ENCODE results near the gene BTBD17. TPM values are rescaled to one million over a fixed set of nuclear protein-coding genes. Genes with fewer than 3 reads are reported as not detected.

Gene BTBD17
- total RNA-seq, 2 experiments from 2014 or later = not detected

DNA sequence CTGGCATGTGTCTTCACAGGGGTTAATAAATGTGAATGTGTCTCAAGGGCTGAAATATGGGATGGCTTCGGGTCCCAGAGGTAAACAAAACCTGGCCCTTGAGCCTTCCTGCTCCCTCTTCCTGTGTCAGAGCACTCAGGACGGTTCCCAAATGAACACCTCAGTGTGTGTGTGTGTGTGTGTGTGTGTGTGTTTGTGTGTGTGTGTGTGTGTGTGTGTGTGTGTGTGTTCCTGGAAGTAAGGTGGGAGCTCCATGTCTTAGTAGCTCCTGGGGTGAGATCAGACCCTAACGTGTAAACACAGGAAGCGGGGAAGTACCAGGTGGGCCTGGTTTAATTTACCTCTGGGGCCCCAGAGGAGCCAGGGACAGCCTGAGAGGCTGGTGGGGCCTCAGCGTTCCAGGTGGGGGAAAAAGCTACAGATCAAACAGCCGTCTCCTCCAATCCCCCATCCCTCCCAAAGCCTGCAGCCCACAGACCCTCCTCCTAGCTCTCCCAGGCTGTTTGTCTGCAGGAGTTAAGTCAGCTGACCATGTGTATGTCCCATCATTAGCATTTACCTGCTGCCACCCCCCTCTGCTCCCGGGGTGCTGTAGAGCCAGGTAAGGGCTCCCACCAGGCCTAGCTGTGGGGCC lies 29.5 kb downstream of the BTBD17 start:
- Mint-ChIP-seq H3K27me3 (peaks cover 3% of the 10 kb centered on the region), H3K9me3 (no peaks in the 10 kb centered on the region), H3K4me1 (peaks cover 24% of the 10 kb centered on the region), H3K4me3 (no peak overlapping the region), H3K36me3 (no peaks in the 10 kb centered on the region), H3K27ac (no peak overlapping the region)
- POLR2A ChIA-PET = no interaction called here
- ATAC-seq (ENCODE audit: low read depth) (no peak), DNase-seq (no peak)

DNA sequence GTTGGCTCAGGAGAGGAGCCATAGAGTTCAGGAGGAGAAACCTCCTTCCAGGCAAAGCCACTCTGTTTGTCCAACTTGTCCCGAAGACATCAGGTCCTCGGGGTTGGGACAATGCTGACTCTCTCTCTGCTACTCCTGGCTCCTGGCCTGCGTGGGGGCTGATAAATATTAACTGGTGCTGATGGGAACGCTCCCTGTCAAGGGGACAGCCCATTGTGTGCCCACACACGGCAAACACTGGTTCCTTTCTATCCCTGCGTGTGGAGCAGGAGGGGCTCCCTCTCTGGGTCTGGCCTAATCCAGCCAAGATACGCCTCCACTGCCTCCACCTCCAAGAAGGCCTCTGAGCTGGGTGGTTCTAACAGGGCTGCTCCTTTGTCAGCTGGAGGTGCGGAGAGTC lies 31.2 kb downstream of the BTBD17 start:
- Mint-ChIP-seq H3K36me3 (no peaks in the 10 kb centered on the region), H3K27me3 (peaks cover 4% of the 10 kb centered on the region), H3K4me1 (peaks cover 27% of the 10 kb centered on the region), H3K9me3 (no peaks in the 10 kb centered on the region), H3K4me3 (no peak overlapping the region), H3K27ac (no peak overlapping the region)
- no peak for DNase-seq
- POLR2A ChIA-PET = no interaction called here
- ATAC-seq (ENCODE audit: low read depth) = no peak

DNA sequence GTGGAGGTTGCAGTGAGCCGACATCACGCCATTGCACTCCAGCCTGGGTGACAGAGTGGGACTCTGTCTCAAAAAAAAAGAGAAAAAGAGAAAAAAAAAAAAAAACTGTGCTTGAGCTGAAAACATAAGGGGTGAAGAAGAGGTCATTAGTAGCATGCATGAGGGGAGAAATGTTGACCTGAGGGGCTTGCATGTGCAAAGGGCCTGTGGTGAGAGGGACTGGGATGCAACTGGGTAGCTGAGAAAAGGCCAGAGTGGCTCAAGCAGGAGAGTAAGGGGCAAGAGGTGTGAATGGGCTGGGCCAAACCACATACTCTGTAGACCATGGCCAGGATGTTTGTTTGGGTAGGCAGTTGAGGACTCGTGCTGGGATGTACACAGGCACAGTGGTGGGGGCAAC lies 32.3 kb downstream of the BTBD17 start:
- ATAC-seq (ENCODE audit: low read depth) = no peak
- H3K27me3 Mint-ChIP-seq = peaks cover 12% of the 10 kb centered on the region
- no peak overlapping the region for H3K4me3 Mint-ChIP-seq
- no peaks in the 10 kb centered on the region for H3K36me3 Mint-ChIP-seq
- H3K9me3 Mint-ChIP-seq = no peaks in the 10 kb centered on the region
- DNase-seq = no peak
- H3K4me1 Mint-ChIP-seq = peaks cover 24% of the 10 kb centered on the region
- peak overlapping the region; percentile 58 for H3K27ac Mint-ChIP-seq
- POLR2A ChIA-PET = no interaction called here

DNA sequence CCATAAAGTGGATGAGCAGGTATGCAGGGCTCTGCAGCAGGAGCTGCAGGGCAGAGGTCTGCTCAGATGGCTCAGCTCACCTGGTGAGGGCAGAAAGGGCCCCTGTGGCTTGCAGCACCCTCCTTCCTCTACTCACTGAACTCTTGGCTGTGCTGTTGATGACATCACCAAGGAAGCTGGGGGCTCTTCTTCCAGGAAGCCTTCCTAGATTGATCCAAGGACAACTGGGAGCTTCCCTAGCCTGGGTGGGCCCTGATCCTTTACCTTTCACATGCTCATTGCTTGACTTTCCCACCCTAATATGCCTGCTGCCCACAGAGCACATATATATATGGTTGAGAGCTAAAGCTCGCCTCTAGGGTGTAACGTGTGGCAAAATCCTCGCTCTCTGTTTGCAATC lies 33.2 kb downstream of the BTBD17 start:
- POLR2A ChIA-PET = no interaction called here
- ATAC-seq (ENCODE audit: low read depth) (no peak), DNase-seq (no peak)
- Mint-ChIP-seq H3K27me3 (peaks cover 18% of the 10 kb centered on the region), H3K9me3 (no peaks in the 10 kb centered on the region), H3K4me3 (no peak overlapping the region), H3K4me1 (peaks cover 20% of the 10 kb centered on the region), H3K27ac (no peak overlapping the region), H3K36me3 (no peaks in the 10 kb centered on the region)

DNA sequence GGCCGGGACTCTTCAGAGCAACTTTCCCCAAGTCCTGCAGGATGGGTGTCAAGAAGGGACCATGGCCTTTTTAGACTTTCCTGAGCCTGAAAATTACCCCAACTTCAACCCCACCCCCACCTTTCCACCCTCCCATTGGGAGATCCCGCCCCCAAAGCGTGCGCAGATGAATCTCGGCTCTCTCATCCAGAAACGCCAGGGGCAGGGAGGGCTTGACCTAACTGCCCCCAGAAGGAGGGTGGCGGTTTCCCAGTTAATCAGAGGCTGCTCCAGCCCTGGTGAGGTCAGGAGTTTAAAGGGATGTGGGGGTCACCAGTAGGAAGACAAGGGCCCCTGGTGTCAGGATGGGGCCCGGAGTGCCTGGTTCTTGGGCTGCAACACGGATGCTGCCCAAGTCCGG lies 35.2 kb downstream of the BTBD17 start:
- Mint-ChIP-seq H3K4me1 (peaks cover 19% of the 10 kb centered on the region), H3K4me3 (peak overlapping the region; percentile 40), H3K9me3 (no peaks in the 10 kb centered on the region), H3K27ac (no peak overlapping the region), H3K27me3 (peaks cover 22% of the 10 kb centered on the region), H3K36me3 (no peaks in the 10 kb centered on the region)
- POLR2A ChIA-PET = no interaction called here
- ATAC-seq (ENCODE audit: low read depth) (no peak), DNase-seq (no peak)

DNA sequence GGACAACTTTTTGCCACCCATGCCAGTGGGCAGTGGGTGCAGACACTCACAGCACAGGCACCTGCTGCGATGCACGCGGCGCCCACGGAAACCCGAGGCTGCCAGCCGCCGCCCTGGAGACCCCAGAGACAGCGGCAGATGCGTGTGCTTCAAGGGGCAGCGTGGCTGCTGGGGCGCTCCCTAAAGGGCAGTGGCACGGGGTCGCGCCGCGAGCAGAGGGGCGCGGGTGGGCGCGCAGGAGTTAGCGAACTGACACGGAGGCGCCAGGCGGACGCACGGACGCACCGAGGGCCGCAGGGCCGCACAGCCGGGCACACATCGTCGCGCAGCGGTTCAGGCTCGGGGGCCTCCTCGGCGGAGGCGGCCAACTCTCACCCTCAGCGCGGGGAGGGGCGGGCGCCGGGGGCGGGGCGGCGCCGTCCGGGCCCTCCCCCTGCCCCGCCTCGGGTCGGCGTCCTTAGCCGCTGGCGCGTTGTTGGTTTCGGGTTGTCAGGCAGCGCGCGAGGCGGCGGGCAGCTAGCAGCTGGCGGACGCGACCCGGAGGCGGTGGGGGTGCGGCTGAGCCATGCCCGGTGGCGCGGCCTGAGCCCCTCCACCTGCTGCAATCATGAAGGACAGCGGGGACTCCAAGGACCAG lies 35.8 kb downstream of the BTBD17 start, which contains the start of gene KIF19:
Gene KIF19 (plus strand): TSS at position 484 of the 637 bp plus-strand sequence. CDS start 124 bp downstream, at position 608.
- Mint-ChIP-seq H3K36me3 (no peaks in the 10 kb centered on the region), H3K9me3 (no peaks in the 10 kb centered on the region), H3K27ac (no peak within 1 kb of the TSS), H3K27me3 (peaks cover 22% of the 10 kb centered on the region), H3K4me3 (peak within 1 kb of the TSS; percentile 40), H3K4me1 (peaks cover 19% of the 10 kb centered on the region)
- POLR2A ChIA-PET = no interaction called here
- ATAC-seq (ENCODE audit: low read depth) = peak; percentile 87
- peak; percentile 71 for DNase-seq

DNA sequence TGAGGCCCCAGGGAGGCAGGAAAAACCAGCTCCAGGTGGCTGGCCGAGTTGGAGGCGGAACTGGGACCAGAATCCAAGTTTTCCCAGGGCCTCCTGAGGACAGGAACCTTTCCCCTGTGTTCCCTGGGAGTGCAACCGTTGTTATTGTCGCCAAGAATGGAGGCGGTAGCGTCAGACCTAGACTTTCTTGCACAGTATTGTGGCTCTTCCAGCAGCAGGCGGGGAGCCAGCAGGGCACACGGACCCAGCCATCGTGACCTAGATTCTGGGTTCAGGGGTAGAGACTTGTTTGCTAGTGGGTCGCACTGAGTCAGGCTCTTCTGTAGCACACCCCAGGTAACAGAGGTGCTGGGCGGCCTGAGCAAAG lies 36.3 kb downstream of the BTBD17 start:
- POLR2A ChIA-PET = no interaction called here
- H3K27me3 Mint-ChIP-seq = peaks cover 22% of the 10 kb centered on the region
- H3K27ac Mint-ChIP-seq = no peak overlapping the region
- ATAC-seq (ENCODE audit: low read depth) = no peak
- peak overlapping the region; percentile 38 for H3K4me3 Mint-ChIP-seq
- no peak for DNase-seq
- no peaks in the 10 kb centered on the region for H3K36me3 Mint-ChIP-seq
- H3K4me1 Mint-ChIP-seq = peaks cover 19% of the 10 kb centered on the region
- H3K9me3 Mint-ChIP-seq = no peaks in the 10 kb centered on the region

DNA sequence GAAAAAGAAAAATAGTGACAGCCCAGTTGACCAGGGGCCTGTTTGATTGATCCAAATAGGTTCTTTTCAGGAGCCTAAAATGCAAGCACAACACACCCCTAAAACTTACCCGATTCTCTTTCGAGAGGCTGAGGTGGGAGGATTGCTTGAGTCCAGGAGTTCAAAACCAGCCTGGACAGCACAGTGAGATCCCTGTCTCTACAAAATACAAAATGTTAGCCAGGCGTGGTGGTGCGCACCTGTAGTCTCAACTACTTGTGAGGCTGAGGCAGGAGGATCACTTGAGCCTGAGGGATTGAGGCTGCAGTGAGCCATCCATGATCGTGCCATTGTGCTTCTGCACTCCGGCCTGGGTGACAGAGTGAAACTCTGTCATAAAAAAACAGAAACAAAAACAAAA lies 37.1 kb downstream of the BTBD17 start:
- ATAC-seq (ENCODE audit: low read depth) (no peak), DNase-seq (no peak)
- Mint-ChIP-seq H3K4me1 (peaks cover 18% of the 10 kb centered on the region), H3K9me3 (no peaks in the 10 kb centered on the region), H3K27ac (no peak overlapping the region), H3K36me3 (no peaks in the 10 kb centered on the region), H3K4me3 (no peak overlapping the region), H3K27me3 (peaks cover 22% of the 10 kb centered on the region)
- POLR2A ChIA-PET = no interaction called here

DNA sequence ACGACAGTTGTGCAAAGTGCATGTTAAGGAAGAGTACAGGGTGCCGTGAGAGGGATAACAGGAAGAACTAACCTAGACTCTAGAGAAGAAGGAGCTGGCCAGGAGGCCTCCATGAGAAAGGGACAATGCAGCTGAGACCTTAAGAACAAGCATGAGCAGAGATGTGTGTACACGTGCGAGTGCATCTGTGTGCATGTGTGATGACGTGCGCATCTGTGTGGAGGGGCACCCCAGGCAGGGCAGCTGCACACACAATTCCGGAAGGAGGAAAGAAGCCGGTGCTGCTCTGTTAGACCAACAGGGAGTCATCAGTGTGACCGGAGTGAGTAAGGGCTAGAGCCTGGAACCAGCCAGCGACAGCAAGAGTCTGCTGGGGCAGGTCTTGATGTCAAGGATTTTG lies 43.3 kb downstream of the BTBD17 start:
- Mint-ChIP-seq H3K4me1 (no peaks in the 10 kb centered on the region), H3K9me3 (no peaks in the 10 kb centered on the region), H3K36me3 (no peaks in the 10 kb centered on the region), H3K27ac (no peak overlapping the region), H3K27me3 (peaks cover 4% of the 10 kb centered on the region), H3K4me3 (no peak overlapping the region)
- POLR2A ChIA-PET = interaction anchor here (0.5 kb wide), 1 partner anchor 16 kb away, joined by 3 read pairs; no protein-coding TSS in a partner anchor
- ATAC-seq (ENCODE audit: low read depth) = no peak
- DNase-seq = no peak

DNA sequence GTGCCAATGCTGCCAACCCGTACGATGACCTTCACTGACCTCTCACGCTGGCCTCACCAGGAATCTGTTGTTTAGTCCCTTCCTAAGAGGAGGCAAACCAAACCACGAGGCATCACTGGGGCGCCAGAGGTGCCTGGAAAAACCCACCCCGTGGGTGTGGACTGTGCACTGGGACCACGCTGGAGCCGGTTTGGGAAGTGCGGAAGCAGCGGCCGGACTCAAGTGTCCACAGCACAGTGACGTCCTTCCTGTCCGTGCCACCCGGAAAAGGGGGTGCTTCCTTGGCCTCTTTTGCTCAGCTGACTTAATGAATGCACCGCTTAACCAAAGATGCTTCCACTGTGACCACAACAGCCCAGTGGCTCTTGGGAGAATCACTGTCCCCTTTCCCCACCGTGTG lies 44.6 kb downstream of the BTBD17 start:
- Mint-ChIP-seq H3K9me3 (no peaks in the 10 kb centered on the region), H3K4me3 (no peak overlapping the region), H3K36me3 (no peaks in the 10 kb centered on the region), H3K27me3 (no peaks in the 10 kb centered on the region), H3K4me1 (no peaks in the 10 kb centered on the region), H3K27ac (no peak overlapping the region)
- DNase-seq (no peak), ATAC-seq (ENCODE audit: low read depth) (no peak)
- POLR2A ChIA-PET = no interaction called here

DNA sequence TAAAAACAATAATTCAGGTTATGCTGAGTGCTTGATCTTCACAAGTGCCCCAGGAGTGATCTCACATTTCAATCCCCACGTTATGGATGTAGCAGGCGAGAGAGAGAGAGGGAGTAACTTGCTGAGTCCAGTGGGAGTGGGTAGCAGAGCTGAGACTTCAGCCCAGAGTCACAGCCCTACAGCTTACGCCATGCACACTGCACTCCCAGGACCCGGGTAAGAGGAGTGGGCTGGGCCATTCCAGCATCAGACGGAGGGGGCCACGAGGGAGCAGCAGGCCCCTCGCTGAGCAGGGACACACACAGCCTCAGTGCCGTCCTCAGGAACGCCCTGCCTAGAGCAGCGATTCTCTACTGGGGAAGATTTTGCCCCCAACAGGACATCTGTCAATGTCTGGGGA lies 45.4 kb downstream of the BTBD17 start:
- POLR2A ChIA-PET = no interaction called here

DNA sequence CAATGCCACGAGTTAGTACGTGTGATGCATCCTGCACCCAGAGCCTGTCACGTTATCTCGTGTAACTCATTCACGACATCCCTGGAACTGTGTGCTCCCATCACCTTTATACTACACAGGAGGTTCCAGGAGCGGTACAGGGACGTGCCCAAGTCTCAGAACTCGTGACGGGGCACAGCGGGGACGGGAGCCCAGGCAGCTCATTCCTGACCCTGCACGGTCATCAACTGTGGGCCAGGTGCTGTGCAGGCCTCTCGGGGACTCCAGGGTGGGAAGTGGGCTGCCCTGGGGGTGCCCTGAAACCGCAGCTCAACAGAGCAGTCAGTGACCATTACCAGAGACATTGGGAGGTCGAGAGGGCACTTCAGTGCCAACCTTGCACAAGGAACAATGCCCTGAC lies 46.8 kb downstream of the BTBD17 start:
- Mint-ChIP-seq H3K27ac (no peak overlapping the region), H3K4me3 (no peak overlapping the region), H3K27me3 (no peaks in the 10 kb centered on the region), H3K4me1 (no peaks in the 10 kb centered on the region), H3K36me3 (no peaks in the 10 kb centered on the region), H3K9me3 (no peaks in the 10 kb centered on the region)
- DNase-seq (no peak), ATAC-seq (ENCODE audit: low read depth) (no peak)
- POLR2A ChIA-PET = no interaction called here

More for the DNA sequence above, 45.4 kb downstream of the BTBD17 start:
- Mint-ChIP-seq H3K27ac (no peak overlapping the region), H3K4me1 (no peaks in the 10 kb centered on the region), H3K27me3 (no peaks in the 10 kb centered on the region), H3K36me3 (no peaks in the 10 kb centered on the region), H3K4me3 (no peak overlapping the region), H3K9me3 (no peaks in the 10 kb centered on the region)
- DNase-seq (no peak), ATAC-seq (ENCODE audit: low read depth) (no peak)

DNA sequence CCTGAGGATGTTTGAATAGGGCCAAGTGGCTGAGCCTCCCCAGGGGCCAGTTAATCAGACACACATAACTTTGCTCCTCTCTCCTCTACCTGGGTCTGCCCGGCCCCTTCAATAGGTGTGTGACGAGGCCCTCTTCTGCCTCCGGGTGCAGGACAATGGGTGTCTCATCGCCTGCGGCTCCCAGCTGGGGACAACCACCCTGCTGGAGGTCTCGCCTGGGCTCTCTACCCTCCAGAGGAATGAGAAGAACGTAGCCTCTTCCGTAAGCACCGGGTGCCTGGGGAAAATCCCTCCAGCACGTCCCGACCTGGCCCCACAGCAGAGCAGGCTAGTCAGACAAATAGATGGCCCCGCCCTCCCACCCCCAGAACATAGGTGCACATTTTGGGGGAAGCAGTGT lies 51.8 kb downstream of the BTBD17 start:
- DNase-seq = no peak
- Mint-ChIP-seq H3K4me1 (peaks cover 12% of the 10 kb centered on the region), H3K36me3 (no peaks in the 10 kb centered on the region), H3K27me3 (peaks cover 9% of the 10 kb centered on the region), H3K9me3 (no peaks in the 10 kb centered on the region), H3K27ac (no peak overlapping the region), H3K4me3 (no peak overlapping the region)
- no peak for ATAC-seq (ENCODE audit: low read depth)
- POLR2A ChIA-PET = interaction anchor here (0.6 kb wide), 1 partner anchor 73 kb away, joined by 3 read pairs; no protein-coding TSS in a partner anchor

DNA sequence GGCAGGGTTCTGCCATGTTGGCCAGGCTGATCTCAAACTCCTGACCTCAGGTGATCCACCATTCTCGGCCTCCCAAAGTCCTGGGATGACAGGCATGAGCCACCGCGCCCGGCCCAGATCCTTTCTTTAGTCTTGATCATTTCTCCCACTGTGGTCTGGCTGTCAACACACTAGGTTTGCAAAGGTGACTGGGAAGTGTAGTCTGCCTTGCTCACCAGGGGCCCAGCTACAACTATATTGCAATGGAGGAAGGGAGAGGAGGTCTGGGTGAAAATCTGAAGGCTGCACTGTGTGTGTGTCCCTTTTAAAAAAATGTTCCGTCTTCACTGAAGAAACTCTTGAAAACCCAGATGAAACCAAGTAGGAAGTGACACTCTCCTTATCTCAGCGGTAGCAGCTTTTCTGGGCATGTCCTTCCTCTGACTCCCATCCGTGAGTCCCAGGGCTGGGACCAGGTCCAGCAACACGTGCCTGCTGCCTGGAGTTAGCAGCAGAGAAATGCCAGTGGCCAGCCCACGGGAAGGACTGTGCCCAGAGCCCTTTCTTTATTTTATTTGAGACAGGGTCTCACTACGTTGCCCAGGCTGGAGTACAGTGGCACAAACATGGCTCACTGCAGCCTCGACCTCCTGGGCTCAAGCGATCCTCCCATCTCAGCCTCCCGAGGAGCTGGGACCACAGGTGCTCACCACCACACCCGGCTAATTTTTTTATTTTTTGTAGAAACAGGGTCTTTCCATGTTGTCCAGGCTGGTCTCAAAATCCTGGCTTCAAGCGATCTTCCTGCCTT lies 53.5 kb downstream of the BTBD17 start:
- DNase-seq (no peak), ATAC-seq (ENCODE audit: low read depth) (peak; percentile 39)
- peaks cover 12% of the 10 kb centered on the region for H3K4me1 Mint-ChIP-seq
- no peaks in the 10 kb centered on the region for H3K9me3 Mint-ChIP-seq
- no peaks in the 10 kb centered on the region for H3K36me3 Mint-ChIP-seq
- H3K4me3 Mint-ChIP-seq = no peak overlapping the region
- peaks cover 9% of the 10 kb centered on the region for H3K27me3 Mint-ChIP-seq
- peak overlapping the region; percentile 16 for H3K27ac Mint-ChIP-seq
- POLR2A ChIA-PET = no interaction called here

Measured in activated naive CD8-positive, alpha-beta T cell treated with anti-CD3 and anti-CD28 coated beads, Interleukin-2, amount 10 ng/mL, durations not matched to agents 7 days and 5 days (primary cell).